SK-N-SH (cell line): ENCODE results near the gene TAC4.

Experiments used
- EP300 ChIP-seq, 2 experiments: IDR thresholded peaks; 2 replicates each; pipeline versions ENCODE4 v1.4.0 to v1.6.1; 2012; ENCODE audit warnings: borderline replicate concordance in 1 of 2, low read depth in 1 of 2, low read length in 1 of 2
- GABPA ChIP-seq: IDR thresholded peaks from 2 replicates; pipeline ENCODE4 v1.4.0; 2012; ENCODE audit warnings: low read depth, mild to moderate bottlenecking
- JUND ChIP-seq: IDR thresholded peaks from 2 replicates; pipeline ENCODE4 v1.4.0; 2012
- POLR2AphosphoS5 ChIP-seq: IDR thresholded peaks from 2 replicates; pipeline ENCODE4 v1.6.1; 2012; ENCODE audit warnings: low read depth, low read length
- RFX5 ChIP-seq: IDR thresholded peaks from 2 replicates; pipeline ENCODE4 v1.6.1; 2012; ENCODE audit warnings: mild to moderate bottlenecking, improper control_type of control experiment, low read length
- TF ChIP-seq, protein P1 (sequence below): fragments of 200-600 bp; sonication (generic); IDR thresholded peaks from 2 replicates; pipeline ENCODE4 v1.6.1; 2017; ENCODE audit warnings: antibody characterized with exemption, mild to moderate bottlenecking, moderate library complexity
- TF ChIP-seq, protein P2 (sequence below): IDR thresholded peaks from 2 replicates; pipeline ENCODE4 v1.4.0; 2012; ENCODE audit warnings: low read depth

DNA sequence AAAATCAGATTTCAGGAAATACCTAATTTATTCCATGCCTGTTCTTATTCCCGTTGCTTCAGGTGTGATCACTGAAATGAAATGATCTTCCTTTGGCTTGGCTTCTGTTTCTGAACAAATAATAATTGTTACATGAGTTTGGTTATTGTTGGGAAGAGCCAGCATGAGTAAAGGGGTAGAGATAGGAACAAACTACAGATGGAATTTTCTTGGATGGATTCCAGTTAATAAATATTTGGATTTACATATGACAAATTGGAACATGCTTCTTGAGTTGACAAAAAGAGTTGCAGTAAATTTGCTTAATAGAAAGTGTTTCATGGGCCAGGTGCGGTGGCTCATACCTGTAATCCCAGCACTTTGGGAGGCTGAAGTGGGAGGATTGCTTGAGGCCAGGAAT, 28.2 kb downstream of the TAC4 start:
- TF ChIP-seq GABPA (no peak), RFX5 (no peak), EP300 (IDR thresholded peaks at IDR 0.05; ENCODE audit: borderline replicate concordance in 1 of 2, low read depth in 1 of 2, low read length in 1 of 2) (no peak), JUND (no peak), POLR2AphosphoS5 (no peak)
- TF ChIP-seq, protein P1, sequence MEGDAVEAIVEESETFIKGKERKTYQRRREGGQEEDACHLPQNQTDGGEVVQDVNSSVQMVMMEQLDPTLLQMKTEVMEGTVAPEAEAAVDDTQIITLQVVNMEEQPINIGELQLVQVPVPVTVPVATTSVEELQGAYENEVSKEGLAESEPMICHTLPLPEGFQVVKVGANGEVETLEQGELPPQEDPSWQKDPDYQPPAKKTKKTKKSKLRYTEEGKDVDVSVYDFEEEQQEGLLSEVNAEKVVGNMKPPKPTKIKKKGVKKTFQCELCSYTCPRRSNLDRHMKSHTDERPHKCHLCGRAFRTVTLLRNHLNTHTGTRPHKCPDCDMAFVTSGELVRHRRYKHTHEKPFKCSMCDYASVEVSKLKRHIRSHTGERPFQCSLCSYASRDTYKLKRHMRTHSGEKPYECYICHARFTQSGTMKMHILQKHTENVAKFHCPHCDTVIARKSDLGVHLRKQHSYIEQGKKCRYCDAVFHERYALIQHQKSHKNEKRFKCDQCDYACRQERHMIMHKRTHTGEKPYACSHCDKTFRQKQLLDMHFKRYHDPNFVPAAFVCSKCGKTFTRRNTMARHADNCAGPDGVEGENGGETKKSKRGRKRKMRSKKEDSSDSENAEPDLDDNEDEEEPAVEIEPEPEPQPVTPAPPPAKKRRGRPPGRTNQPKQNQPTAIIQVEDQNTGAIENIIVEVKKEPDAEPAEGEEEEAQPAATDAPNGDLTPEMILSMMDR = no peak
- TF ChIP-seq, protein P2, sequence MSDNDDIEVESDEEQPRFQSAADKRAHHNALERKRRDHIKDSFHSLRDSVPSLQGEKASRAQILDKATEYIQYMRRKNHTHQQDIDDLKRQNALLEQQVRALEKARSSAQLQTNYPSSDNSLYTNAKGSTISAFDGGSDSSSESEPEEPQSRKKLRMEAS = no peak
